GM21528 (cell line): Measurements from ENCODE around the gene SNX18.
A peak's percentile ranks its signal among the peaks of the same experiment; 100 is the strongest.
"Not testable (repeated sequence)": the region's sequence is repeated elsewhere in the genome, so short reads cannot be mapped to it uniquely, and the experiment has no call there.

ENCODE experiments used
- ATAC-seq: cut with Tn5 transposase; IDR thresholded peaks from one replicate; pipeline ENCODE4 v1.9.1; 2021; ENCODE audit warnings: mild to moderate bottlenecking, moderate library complexity; ENCODE audit not compliant: unreplicated experiment, low FRiP score

Gene SNX18

GRCh38 chr5:54517512-54518145 lies at the start of gene SNX18:
SNX18 (plus strand) TSS chr5:54517759; CDS start chr5:54517953, 194 bp downstream.
- ATAC-seq: peak; percentile 94

- peak; percentile 89 for ATAC-seq
These were observed 47.9 kb upstream of the SNX18 start for GRCh38 chr5:54469622-54470021.

GRCh38 chr5:54470128-54470527 lies 47.4 kb upstream of the SNX18 start:
- ATAC-seq: no peak

- no peak for ATAC-seq
These were observed 46.9 kb upstream of the SNX18 start for GRCh38 chr5:54470677-54471076.

GRCh38 chr5:54471398-54471797 lies 46.2 kb upstream of the SNX18 start:
- no peak for ATAC-seq

- no peak for ATAC-seq
These were observed 40.9 kb upstream of the SNX18 start for GRCh38 chr5:54476682-54477081.

- ATAC-seq: no peak
These were observed 39.5 kb upstream of the SNX18 start for GRCh38 chr5:54477941-54478478.

GRCh38 chr5:54480296-54480695 lies 37.3 kb upstream of the SNX18 start:
- no peak for ATAC-seq

GRCh38 chr5:54484219-54484894 lies 33.2 kb upstream of the SNX18 start:
- no peak for ATAC-seq

GRCh38 chr5:54485659-54486058 lies 31.9 kb upstream of the SNX18 start:
- ATAC-seq: not testable (repeated sequence)

- ATAC-seq: not testable (repeated sequence)
These were observed 27.9 kb upstream of the SNX18 start for GRCh38 chr5:54489648-54489979.

GRCh38 chr5:54491326-54491725 lies 26.2 kb upstream of the SNX18 start:
- ATAC-seq: no peak

GRCh38 chr5:54492178-54492577 lies 25.4 kb upstream of the SNX18 start:
- no peak for ATAC-seq

- no peak for ATAC-seq
These were observed 22.5 kb upstream of the SNX18 start for GRCh38 chr5:54495027-54495426.

- no peak for ATAC-seq
These were observed 3.3 kb upstream of the SNX18 start for GRCh38 chr5:54514291-54514690.

- no peak for ATAC-seq
These were observed 2.6 kb upstream of the SNX18 start for GRCh38 chr5:54514841-54515432.

- no peak for ATAC-seq
These were observed 1.9 kb upstream of the SNX18 start for GRCh38 chr5:54515634-54516033.

- ATAC-seq: no peak
These were observed 1.4 kb upstream of the SNX18 start for GRCh38 chr5:54516051-54516655.

GRCh38 chr5:54517174-54517511 lies 416 bp upstream of the SNX18 start:
- ATAC-seq: peak; percentile 11

GRCh38 chr5:54518146-54518817 lies 723 bp downstream of the SNX18 start:
- peak; percentile 33 for ATAC-seq
